Tibial nerve (tissue), 3 donors: ENCODE results near the gene RANGRF.

Experiments
- CTCF ChIP-seq, 5 experiments: fragments of 200-600 bp in 3 of 5; fragments of 450-650 bp in 2 of 5; sonication (generic) in 3 of 5; IDR thresholded peaks; one replicate each; pipeline ENCODE4 v1.5.1; 2016 to 2019; ENCODE audit warnings: antibody characterized with exemption in 5 of 5, mild to moderate bottlenecking in 3 of 5, moderate library complexity in 2 of 5
- POLR2A ChIP-seq, 2 donors: fragments of 450-650 bp; IDR thresholded peaks; one replicate each; pipeline ENCODE4 v1.6.1; 2017; ENCODE audit warnings: antibody characterized with exemption in 2 of 2, mild to moderate bottlenecking in 2 of 2, moderate library complexity in 2 of 2

DNA sequence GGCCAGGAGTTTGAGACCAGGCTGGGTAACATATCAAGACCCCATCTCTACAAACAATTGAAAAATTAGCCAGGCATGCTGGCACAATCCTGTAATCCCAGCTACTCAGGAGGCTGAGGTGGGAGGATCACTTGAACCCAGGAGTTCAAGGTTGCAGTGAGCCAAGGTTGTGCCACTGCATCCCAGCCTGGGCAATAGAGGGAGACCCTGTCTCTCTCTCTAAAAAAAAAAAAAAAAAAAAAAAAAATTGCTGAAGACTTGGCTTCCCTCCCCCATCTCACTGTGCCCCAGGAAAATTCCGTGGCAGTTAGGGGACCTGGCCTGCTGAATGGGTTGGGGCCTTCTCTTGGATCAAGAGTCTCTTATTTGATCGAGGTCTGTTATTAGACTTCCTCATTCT lies 51.1 kb downstream of the RANGRF start, which contains the start of gene ODF4:
- no peak for TF ChIP-seq CTCF (IDR thresholded peaks at IDR 0.05)
- no peak for TF ChIP-seq POLR2A (IDR thresholded peaks at IDR 0.05)
